Measurements from ENCODE around the gene WNT8B. TPM values are rescaled to one million over a fixed set of nuclear protein-coding genes. Genes with fewer than 3 reads are reported as not detected.

WNT8B gene
- total RNA-seq, 1 experiment from 2014 or later = 0.14 TPM

GRCh38 chr10:100468978-100469377 lies 6.2 kb downstream of the WNT8B start:
- H3K9me3 ChIP-seq = no peaks in the 10 kb centered on the region
- CTCF ChIA-PET = interaction anchor here (0.5 to 0.9 kb wide), 2 partner anchors 50 to 613 kb away, joined by 3 read pairs; no protein-coding TSS in a partner anchor
- TF ChIP-seq CTCF (IDR thresholded peaks at IDR 0.05; ENCODE audit: insufficient read depth in 1 of 2, low read depth in 1 of 2, low read length in 1 of 2, severe bottlenecking in 1 of 2, unreplicated experiment in 1 of 2) = no peak
- H3K4me3 ChIP-seq (ENCODE audit: low read depth, low read length) = no peak overlapping the region
- Mint-ChIP-seq H3K36me3 (ENCODE audit: insufficient read depth, unreplicated experiment) (no peaks in the 10 kb centered on the region), H3K9me3 (ENCODE audit: unreplicated experiment) (no peaks in the 10 kb centered on the region), H3K27ac (ENCODE audit: unreplicated experiment) (no peak overlapping the region), H3K4me1 (ENCODE audit: low read depth, unreplicated experiment) (no peaks in the 10 kb centered on the region), H3K4me3 (ENCODE audit: unreplicated experiment) (no peak overlapping the region), H3K27me3 (ENCODE audit: insufficient read depth, unreplicated experiment) (peaks cover 25% of the 10 kb centered on the region)
- no peaks in the 10 kb centered on the region for H3K4me1 ChIP-seq
- H3K36me3 ChIP-seq (ENCODE audit: control insufficient read depth, insufficient read depth, low read length) = no peaks in the 10 kb centered on the region
- intact Hi-C loops (cut with micrococcal nuclease; ENCODE audit: unreplicated experiment) = no loop called here
- DNase-seq = no peak
- BruUV-seq (replicated peaks) = no TSS peak
- POLR2A ChIA-PET = no interaction called here
- no peaks in the 10 kb centered on the region for H3K27me3 ChIP-seq (replicated peaks; ENCODE audit: control insufficient read depth, insufficient read depth, low read length)

GRCh38 chr10:100469756-100470155 lies 6.9 kb downstream of the WNT8B start:
- H3K4me1 Mint-ChIP-seq (ENCODE audit: low read depth, unreplicated experiment) = no peaks in the 10 kb centered on the region
- no TSS peak for BruUV-seq (replicated peaks)
- POLR2A ChIA-PET = no interaction called here

GRCh38 chr10:100470367-100470766 lies 7.6 kb downstream of the WNT8B start:
- H3K36me3 Mint-ChIP-seq (ENCODE audit: insufficient read depth, unreplicated experiment) = no peaks in the 10 kb centered on the region
- intact Hi-C loops (cut with micrococcal nuclease; ENCODE audit: unreplicated experiment) = no loop called here
- H3K27me3 ChIP-seq (replicated peaks; ENCODE audit: control insufficient read depth, insufficient read depth, low read length) = no peaks in the 10 kb centered on the region

More at GRCh38 chr10:100469756-100470155, 6.9 kb downstream of the WNT8B start:
- intact Hi-C loops (cut with micrococcal nuclease; ENCODE audit: unreplicated experiment) = no loop called here
- no peaks in the 10 kb centered on the region for H3K9me3 Mint-ChIP-seq (ENCODE audit: unreplicated experiment)
- H3K36me3 Mint-ChIP-seq (ENCODE audit: insufficient read depth, unreplicated experiment) = no peaks in the 10 kb centered on the region
- Histone ChIP-seq H3K27me3 (replicated peaks; ENCODE audit: control insufficient read depth, insufficient read depth, low read length) (no peaks in the 10 kb centered on the region), H3K4me3 (ENCODE audit: low read depth, low read length) (no peak overlapping the region), H3K36me3 (ENCODE audit: control insufficient read depth, insufficient read depth, low read length) (no peaks in the 10 kb centered on the region), H3K9me3 (no peaks in the 10 kb centered on the region), H3K4me1 (no peaks in the 10 kb centered on the region)
- CTCF ChIA-PET = no interaction called here
- TF ChIP-seq CTCF (IDR thresholded peaks at IDR 0.05; ENCODE audit: insufficient read depth in 1 of 2, low read depth in 1 of 2, low read length in 1 of 2, severe bottlenecking in 1 of 2, unreplicated experiment in 1 of 2) = no peak
- H3K27ac Mint-ChIP-seq (ENCODE audit: unreplicated experiment) = no peak overlapping the region
- H3K27me3 Mint-ChIP-seq (ENCODE audit: insufficient read depth, unreplicated experiment) = peaks cover 23% of the 10 kb centered on the region
- no peak for DNase-seq
- no peak overlapping the region for H3K4me3 Mint-ChIP-seq (ENCODE audit: unreplicated experiment)

More at GRCh38 chr10:100470367-100470766, 7.6 kb downstream of the WNT8B start:
- no peaks in the 10 kb centered on the region for H3K4me1 Mint-ChIP-seq (ENCODE audit: low read depth, unreplicated experiment)
- BruUV-seq (replicated peaks) = no TSS peak
- H3K27ac Mint-ChIP-seq (ENCODE audit: unreplicated experiment) = no peak overlapping the region
- POLR2A ChIA-PET = no interaction called here
- no peak overlapping the region for H3K4me3 Mint-ChIP-seq (ENCODE audit: unreplicated experiment)
- Histone ChIP-seq H3K4me3 (ENCODE audit: low read depth, low read length) (no peak overlapping the region), H3K4me1 (no peaks in the 10 kb centered on the region), H3K9me3 (no peaks in the 10 kb centered on the region), H3K36me3 (ENCODE audit: control insufficient read depth, insufficient read depth, low read length) (no peaks in the 10 kb centered on the region)
- CTCF ChIA-PET = no interaction called here
- no peak for DNase-seq
- no peaks in the 10 kb centered on the region for H3K9me3 Mint-ChIP-seq (ENCODE audit: unreplicated experiment)
- no peak for TF ChIP-seq CTCF (IDR thresholded peaks at IDR 0.05; ENCODE audit: insufficient read depth in 1 of 2, low read depth in 1 of 2, low read length in 1 of 2, severe bottlenecking in 1 of 2, unreplicated experiment in 1 of 2)
- peaks cover 19% of the 10 kb centered on the region for H3K27me3 Mint-ChIP-seq (ENCODE audit: insufficient read depth, unreplicated experiment)

All from Caco-2 (cell line).